CD4-positive, alpha-beta T cell treated with Interleukin-4 for 1 hour (primary cell): ENCODE results near the gene ISLR.

Experiments
- DNase-seq, 2 donors: peaks; one replicate each; pipeline ENCODE4 v3.0.0-alpha.2; 2020 to 2022

The ISLR gene

DNA sequence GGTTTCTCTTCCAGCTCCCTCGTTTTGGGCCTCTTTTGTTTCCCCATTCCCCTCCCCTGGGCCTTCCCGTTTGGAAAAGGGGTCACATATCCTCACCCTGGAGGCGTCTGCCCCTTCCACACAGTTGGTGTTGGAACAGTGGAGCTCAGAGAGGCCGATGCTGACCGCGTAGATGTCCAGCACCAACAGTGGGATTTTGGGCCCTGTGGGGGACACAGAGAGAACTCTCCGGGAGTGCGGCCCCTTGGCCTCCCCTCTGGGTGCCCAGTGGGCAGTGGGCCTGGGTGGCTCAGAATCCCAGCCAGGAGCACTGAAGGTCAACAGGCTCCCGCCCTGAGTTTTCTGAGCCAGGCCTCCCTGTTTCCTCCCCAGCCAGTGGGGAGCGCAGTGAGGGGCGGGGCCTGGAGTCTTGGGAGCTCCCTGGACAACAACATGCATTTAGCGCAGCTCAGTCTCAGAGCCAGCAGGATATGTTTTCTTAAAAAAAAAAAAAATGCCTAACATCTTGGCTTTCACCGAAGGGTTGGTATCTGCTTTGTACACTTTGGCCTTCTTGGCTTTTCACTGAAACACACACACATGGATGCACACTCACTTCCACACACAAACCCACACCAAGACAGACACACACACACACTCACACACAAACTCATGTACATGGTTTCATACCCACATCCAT, 670 bp upstream of the ISLR start:
- no peak for DNase-seq

DNA sequence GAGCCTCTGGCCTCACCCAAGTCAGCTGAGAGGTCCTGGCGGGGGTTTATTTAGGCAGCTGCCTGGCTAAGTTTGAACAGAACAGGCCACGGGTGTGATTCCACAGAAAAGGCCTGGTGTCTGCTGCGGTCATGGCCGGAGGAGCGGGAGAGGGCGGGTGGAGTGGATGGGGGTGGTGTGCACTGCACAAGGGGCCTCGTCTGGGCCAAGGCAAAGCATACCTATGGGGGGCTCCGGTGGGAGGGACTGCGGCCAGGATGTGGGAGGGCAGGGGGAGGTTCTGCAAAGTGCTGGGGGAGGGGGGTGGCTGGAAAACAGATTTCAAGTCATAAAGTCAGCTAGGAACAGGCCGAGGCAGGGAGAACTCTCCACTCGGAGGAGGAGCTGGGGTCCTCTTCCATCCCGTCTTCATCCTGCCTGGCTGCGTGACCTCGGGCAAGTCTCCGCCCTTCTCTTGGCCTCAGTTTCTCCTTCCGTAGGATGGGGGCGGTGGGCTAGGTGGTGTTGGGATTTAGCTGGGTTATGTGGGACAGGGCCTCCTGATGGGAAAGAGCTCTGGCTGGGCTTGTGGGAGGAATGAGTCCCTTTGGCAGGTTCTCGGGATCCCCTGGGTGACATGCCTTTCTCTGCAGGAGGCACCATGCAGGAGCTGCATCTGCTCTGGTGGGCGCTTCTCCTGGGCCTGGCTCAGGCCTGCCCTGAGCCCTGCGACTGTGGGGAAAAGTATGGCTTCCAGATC, 878 bp downstream of the ISLR start:
- DNase-seq: no peak

DNA sequence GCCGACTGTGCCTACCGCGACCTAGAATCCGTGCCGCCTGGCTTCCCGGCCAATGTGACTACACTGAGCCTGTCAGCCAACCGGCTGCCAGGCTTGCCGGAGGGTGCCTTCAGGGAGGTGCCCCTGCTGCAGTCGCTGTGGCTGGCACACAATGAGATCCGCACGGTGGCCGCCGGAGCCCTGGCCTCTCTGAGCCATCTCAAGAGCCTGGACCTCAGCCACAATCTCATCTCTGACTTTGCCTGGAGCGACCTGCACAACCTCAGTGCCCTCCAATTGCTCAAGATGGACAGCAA, 1.4 kb downstream of the ISLR start:
- DNase-seq: no peak

DNA sequence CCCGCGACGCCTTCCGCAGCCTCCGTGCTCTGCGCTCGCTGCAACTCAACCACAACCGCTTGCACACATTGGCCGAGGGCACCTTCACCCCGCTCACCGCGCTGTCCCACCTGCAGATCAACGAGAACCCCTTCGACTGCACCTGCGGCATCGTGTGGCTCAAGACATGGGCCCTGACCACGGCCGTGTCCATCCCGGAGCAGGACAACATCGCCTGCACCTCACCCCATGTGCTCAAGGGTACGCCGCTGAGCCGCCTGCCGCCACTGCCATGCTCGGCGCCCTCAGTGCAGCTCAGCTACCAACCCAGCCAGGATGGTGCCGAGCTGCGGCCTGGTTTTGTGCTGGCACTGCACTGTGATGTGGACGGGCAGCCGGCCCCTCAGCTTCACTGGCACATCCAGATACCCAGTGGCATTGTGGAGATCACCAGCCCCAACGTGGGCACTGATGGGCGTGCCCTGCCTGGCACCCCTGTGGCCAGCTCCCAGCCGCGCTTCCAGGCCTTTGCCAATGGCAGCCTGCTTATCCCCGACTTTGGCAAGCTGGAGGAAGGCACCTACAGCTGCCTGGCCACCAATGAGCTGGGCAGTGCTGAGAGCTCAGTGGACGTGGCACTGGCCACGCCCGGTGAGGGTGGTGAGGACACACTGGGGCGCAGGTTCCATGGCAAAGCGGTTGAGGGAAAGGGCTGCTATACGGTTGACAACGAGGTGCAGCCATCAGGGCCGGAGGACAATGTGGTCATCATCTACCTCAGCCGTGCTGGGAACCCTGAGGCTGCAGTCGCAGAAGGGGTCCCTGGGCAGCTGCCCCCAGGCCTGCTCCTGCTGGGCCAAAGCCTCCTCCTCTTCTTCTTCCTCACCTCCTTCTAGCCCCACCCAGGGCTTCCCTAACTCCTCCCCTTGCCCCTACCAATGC, 2.0 kb downstream of the ISLR start:
- DNase-seq: no peak

DNA sequence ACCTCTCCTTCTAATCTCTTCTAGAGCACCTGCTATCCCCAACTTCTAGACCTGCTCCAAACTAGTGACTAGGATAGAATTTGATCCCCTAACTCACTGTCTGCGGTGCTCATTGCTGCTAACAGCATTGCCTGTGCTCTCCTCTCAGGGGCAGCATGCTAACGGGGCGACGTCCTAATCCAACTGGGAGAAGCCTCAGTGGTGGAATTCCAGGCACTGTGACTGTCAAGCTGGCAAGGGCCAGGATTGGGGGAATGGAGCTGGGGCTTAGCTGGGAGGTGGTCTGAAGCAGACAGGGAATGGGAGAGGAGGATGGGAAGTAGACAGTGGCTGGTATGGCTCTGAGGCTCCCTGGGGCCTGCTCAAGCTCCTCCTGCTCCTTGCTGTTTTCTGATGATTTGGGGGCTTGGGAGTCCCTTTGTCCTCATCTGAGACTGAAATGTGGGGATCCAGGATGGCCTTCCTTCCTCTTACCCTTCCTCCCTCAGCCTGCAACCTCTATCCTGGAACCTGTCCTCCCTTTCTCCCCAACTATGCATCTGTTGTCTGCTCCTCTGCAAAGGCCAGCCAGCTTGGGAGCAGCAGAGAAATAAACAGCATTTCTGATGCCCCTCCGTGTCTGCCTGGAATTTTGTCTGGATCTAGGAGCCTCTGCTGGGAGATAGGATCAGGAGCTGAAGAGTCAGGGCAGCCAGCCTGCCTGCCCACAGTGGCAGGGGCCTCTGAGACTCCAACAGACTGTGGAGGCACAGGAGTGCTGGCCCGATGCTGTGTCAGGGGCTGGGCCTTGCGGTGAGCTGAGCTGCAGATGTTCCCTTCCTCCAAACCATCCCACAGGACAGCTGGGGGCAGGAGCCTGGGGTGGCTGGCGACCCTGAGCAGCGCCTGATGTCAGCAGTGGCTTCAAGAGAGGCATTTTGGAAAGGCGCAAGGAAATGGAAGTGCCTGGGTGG, 3.0 kb downstream of the ISLR start:
- DNase-seq: no peak

DNA sequence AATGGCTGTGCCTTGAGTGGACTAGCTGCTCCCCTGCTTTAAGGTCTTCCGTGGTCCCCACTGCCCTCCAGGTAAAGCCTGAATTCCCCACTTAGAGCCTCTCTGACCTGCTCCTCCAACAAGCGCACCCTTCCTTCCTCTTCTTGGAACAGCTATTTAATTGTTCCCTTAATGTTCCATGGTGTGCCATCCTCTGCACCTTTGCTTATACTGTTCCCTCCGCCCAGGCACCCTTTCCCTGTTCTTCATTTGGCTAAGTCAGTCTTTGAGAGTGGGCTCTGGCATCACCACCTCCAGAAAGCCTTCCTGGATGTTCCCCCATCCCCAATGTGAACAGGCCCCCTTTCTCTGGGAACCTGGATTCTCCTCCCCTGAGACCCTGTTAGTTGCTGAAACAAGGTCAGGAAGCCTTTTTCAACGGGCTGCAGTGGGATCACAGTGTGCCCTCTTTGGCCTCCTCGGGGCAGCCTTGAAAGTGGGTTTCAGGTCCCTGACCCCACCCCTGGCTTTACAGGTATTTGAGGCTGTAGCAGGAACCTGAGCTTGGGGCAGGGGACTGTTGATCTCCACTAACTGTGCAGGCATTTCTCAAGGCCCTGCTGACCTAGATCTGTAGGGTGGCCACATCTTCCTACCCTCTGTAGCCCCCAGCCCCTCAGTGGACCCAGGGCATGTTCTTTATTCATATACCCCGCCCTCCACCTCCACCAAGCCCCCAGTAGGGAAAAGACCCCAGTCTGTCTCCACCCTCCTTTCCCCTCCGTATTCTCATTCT, 5.0 kb downstream of the ISLR start:
- no peak for DNase-seq

DNA sequence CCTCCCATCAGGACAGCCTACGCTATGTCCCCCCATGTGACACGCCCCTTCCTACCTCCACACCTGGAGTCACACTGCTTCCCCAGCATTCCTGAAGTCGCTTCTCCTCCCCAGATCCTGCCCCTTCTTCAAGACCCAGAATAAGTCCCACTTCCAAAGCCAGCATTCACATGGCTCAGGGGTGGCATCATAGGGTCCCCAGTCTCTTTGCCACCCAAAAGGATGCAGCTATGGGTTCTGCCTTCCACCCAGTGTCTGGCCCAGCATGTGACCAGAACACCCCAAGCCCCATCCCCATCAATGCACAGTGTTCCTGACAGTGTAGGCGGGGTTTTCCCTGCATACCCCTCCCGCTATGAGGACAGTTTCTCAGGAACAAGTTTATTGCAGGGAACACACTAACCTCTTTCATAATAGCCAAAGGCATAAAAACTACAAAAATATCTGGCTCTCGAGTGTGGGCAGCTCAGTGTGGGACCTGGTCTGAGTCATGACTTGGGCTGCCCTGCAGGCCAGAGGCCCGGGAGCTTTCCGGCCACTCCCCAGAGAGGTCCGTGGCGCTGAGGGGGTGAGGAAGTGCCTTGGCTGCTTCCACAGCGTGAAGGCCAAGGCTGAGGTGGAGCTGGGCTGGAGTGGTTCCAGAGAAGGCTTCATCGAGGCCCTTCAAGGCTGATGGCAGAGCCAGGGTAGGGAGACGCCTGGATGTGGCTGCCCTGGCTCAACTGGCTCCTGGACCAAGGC, 5.8 kb downstream of the ISLR start:
- no peak for DNase-seq

DNA sequence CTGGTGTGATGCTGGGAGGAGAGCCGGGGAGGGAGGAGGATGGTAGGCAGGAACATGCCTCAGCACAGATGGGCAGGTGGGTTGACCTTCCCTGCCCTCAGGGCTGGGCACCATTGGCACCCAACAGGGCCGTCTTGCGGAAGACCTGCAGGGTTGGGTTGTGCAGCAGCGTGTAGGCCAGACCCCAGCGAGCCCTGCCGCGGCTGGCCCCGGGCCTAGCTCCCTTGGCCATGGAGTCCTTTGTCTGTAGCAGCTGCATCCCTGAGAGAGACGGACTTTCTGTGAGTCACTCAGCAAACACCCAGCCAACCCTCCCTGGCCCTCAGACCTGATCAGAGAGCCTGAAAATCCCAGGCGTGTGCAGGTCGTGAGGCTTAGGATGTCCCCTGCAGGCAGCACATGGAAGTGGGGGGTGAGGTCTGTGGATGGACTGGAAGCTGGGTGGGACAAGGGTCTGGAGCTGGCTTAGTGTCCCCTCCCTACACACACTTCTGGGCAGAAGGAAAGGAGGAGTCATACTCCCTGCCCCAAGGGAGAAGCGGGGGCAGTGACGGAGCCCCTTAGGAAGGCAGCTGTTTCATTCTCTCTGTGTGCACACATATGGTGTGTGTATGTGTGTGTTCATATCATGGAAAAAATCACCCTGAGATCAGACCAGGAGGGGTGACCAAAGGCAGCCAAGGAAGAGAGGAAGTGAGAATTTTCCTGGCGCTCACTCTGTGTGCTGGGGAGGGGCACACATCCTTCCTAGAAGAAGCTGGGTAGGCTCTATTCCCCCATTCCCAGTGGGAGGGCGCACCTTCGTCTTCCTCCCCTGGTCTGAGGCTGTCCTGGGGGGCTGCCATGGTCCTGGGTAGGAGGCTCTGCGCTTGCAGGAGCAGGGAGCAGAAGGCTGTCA, 6.7 kb downstream of the ISLR start:
- DNase-seq: no peak

DNA sequence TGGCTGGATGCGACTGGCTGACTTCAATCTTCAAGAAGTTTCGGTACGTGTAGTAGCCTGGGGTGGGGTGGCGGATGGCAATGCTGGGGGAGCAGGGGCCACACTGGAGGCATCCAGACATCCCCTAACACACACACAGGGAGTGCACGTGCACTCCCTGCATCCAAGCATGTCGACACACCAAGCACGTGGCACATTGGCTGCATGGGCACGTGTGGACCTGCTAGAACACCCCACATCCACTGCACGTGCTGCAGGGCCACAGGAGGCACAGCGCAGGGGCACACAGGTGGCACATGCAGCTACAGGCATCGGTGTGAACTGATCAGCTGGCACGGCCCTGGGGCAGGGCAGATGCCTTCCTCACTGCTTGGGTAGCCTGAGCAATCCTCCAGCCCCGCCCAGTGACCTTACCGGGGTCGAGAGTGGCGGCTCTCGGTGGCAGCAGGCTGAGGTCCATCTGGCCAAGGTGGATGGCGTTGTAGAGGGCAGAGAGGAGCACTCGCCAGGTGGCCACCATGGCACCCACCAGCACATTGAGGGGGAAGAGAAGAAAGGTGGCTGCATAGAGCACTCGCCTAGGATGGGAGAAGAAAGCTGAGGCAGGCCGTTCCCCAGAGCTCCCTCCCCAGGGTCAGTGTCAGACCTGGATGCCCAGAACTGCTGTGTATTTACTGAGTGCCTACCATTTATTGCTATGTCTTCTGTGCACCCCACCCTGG, 7.5 kb downstream of the ISLR start:
- no peak for DNase-seq

DNA sequence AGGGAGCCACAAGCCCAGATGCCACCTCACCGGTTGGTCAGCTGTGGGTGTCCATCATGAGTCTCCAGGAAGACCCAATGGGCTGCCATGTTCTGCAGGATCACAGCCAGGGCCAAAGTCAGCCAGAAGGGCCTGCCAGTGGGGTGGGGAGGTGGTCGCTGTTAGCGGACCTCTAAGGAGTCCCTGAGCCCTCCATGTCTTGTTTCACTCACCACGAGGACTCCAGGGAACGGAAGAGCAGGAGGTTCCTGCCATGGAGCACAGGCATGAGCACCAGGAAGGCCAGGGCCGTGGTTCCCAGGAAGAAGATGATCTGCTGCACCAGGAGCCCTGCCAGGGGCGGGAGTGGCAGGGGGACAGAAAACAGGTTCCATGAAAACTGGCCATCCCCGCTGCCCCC, 8.6 kb downstream of the ISLR start:
- DNase-seq: no peak

DNA sequence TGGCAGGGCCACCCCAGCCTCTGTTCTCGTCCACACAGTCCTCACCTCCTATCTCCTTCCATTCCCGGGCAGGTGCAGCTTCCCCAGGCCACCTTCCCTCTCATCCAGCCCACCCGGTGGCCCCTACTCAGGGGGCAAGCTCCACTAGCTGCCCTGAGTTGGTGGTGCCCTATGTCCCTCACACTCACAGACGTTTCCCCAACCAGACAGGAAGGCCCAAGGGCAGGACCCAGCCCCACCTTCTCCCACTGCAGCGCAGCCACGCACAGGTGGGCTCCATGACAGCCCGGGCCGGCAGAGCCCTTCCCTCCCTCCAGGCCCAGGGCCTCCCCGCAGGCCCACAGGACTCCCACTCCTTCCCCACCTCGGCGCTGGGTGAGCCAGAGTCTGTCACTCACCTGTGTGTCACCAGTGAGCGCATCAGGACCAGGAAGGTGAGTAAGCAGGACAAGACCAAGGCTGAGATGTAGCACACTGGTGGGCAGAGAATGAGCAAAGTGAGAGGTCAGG, 11.1 kb downstream of the ISLR start:
- no peak for DNase-seq

DNA sequence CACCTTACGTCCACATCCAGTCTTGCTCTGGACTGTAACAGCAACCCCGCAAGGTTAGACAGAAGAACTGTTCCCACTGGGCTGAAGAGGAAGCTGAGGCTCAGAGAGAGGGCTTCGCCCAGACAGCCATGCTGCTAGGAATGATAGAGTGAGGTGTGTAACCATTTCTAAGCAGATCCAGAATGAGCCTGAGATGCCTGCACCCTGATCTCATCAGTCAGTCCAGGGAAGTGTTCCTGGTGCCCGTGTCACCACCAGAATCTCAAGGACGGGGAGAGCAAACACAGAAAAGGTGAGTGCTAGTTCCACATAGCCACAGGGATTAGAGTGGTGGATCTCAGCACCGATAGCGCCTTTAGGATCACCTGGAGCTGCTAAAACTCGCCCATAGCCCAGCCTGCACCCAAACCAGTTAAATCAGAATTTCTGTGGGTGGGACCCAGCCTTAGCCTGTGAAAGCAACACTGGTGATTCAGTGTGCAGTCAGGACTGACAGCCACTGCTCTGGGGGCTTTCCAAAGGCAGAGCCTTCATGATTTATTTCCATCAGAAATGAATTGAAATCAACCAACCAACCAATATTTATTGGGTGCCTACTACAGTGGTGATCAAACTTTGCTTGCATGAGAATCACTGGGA, 12.3 kb downstream of the ISLR start:
- DNase-seq: no peak

DNA sequence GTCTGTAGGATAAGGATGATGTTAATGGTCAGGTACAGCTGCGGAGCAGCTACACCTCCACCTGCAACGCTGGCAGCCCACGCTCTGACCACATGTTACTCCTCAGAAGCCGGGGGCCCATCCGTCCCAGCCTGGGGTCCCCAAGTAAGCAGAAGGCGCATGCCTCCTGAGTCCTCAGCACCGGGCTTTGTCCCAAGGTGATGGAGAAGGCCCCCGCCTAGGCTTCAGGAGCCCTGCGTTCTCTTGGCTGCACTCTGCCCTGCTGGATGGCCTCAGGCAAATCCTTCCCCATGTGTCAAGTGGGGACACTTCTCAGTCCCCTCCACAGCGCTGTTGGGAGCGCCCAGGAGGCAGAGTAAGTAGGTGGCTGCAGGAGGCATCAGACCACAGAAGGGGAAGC, 14.7 kb downstream of the ISLR start:
- DNase-seq: no peak

DNA sequence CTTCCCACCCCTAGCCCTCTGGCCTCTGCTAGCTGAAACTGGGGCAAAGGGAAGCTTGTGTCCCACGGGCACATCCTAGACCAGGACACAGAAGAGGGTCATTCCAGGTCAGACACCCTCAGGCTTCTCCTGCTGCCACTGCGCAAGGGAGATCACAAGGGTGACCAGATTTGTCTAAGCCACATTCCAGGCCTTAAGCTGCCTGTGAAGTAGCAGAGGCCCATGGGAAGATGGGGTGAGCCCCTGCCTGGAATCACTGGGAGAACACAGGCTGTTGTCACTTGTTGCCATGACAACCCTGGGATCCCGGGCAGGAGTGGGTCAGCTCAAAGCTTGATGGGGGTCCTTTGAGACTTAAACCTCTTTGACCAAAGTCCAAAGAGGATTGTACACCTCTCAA, 18.3 kb downstream of the ISLR start:
- DNase-seq: no peak

DNA sequence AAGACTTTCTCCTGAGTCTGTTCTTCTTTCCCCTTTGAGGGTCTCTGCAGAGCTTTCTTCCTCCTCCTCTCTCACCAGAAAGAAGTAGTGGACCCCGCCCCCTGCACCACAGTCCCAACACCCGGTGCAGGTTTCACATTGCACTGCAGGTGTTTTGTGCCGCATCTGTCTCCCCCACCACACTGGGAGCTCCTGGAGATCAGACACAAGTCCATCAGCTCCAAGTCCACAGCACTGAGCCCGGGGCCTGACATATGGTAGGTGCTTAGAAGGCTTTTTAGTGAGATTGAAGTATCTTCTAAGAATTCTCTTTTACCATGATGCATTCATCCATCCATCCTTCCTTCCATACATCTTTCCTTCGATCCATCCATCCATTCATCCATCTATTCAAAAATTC, 19.2 kb downstream of the ISLR start:
- DNase-seq: no peak

DNA sequence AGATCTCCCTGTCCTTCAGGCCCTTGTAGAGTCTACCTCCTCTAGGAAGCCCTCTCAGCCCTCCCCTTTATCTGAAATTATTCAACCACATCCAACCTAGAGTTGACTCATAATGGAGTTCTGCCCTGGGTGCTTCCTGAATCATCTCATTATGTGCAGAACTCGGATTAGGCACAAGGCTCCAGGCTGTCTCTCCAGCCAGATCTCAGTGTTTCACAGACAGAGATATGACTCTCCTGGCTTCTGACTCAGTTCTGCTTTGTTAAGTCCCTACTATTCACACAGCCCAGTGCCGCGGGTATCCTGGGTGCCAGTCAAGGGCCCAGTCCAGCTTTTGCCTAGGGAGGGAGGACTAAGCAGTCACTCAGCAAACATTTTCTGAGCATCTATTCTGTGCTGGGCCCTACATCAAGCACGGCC, 19.8 kb downstream of the ISLR start:
- no peak for DNase-seq

DNA sequence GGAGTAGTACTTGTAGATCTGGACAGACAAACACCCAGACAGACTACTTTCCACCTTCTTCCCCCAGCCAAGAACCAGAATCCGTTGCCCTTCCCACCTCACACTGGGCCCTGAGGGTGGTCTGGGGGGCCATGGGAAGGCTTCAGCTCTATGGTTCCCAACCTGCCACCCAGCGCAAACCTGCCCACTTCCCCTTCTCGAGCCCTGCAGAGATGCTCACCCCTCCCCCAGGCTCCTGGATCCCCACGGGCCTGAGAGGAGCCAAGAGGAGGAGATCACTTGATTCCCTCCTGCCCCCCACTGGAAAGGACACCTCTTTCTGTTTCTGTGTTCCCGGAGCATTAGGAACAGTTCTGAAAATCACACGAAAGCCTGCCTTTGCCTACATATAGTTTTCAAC, 20.4 kb downstream of the ISLR start:
- no peak for DNase-seq
